Islet precursor cell (in vitro differentiated cells): Measurements from ENCODE around the gene DYNLT2B.
"Not testable (repeated sequence)": the region's sequence is repeated elsewhere in the genome, so short reads cannot be mapped to it uniquely, and the experiment has no call there.

ENCODE experiments used
- DNase-seq: peaks from one replicate; pipeline ENCODE4 v3.0.0-alpha.2; 2018

Gene DYNLT2B

DNA sequence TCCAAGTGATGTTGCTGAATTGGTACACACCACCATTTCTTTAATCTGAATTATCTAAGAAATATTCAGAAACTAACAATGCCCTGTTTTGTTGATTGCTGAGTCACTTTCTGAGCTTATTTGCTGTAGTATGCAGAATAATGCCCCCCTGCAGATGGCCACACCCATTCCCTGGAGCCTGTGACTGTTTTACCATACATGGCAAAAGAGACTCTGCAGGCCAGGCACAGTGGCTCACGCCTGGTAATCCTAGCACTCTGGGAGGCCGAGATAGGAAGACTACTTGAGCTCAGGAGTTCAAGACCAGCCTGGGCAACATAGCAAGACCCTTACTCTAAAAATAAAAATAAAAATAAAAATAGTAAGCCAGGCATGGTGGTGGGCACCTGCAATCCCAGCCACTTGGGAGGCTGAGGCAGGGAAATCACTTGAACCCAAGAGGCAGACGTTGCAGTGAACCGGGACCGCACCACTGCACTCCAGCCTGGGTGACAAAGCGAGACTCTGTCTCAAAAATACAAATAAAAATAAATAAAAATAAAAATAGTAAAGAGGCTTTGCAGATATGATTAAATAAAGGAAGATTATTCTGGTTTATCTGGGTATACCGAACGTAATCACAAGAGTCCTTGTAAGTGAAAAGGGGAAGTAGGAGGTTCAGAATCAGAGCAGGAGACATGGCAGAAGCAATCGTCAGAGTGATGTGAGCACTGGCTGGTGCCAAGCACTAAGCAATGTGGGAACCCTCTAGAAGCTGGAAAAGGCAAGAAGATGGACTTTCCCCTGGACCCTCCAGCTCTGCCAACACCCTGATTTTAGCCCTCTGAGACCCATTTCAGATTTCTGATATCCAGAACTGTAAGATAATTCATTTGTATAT, 49.5 kb downstream of the DYNLT2B start:
- peak; percentile 61 for DNase-seq

DNA sequence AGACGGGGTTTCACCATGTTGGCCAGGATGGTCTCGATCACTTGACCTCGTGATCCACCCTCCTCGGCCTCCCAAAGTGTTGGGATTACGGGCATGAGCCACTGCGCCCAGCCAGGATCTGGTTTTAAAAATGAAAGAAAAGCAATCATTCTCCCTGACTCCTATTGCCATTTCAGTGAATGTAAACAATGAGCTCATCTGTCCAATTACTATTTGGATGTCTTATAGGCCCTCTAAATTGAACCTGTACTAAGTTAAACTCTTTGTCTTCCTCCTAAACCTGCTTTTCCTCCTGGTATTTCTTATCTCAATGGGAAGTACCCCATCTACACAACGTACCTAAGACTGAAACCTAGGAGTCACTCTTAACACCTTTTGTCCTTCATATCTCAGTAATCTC, 54.2 kb downstream of the DYNLT2B start:
- DNase-seq: no peak

DNA sequence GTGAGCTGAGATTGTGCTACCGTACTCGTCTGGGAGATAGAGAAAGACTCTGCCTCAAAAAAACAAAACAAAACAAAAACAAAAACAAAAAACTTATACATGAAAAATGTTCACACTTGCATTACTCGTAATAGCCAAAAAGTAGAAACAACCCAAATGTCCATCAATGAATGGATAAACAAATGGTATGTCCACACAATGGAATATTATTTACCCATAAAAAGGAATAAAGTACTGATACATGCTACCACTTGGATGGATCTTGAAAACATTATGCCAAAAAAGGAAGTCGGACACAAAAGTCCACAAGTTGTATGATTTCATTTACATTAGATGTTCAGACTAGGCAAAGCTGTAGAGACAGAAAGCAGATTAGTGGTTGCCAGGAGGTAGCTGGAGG, 57.3 kb downstream of the DYNLT2B start:
- no peak for DNase-seq

DNA sequence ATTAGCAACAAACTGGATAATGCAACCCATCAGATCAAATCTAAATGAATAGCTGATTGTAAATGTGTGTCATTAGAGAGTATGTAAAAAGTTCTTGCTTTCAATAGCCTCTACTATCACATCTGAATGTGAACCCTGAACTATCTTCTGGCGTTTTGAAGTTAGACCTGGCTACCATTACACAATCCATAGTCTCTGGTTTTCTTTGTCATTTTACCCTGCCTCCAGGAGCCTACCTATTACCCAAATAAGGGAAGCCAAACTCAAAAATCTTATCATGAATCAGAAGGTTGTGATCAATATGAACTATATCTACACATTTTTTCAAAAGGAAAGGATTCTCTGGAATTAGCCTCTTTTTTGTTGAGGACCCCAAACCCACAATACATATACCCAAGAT, 62.3 kb downstream of the DYNLT2B start:
- no peak for DNase-seq

DNA sequence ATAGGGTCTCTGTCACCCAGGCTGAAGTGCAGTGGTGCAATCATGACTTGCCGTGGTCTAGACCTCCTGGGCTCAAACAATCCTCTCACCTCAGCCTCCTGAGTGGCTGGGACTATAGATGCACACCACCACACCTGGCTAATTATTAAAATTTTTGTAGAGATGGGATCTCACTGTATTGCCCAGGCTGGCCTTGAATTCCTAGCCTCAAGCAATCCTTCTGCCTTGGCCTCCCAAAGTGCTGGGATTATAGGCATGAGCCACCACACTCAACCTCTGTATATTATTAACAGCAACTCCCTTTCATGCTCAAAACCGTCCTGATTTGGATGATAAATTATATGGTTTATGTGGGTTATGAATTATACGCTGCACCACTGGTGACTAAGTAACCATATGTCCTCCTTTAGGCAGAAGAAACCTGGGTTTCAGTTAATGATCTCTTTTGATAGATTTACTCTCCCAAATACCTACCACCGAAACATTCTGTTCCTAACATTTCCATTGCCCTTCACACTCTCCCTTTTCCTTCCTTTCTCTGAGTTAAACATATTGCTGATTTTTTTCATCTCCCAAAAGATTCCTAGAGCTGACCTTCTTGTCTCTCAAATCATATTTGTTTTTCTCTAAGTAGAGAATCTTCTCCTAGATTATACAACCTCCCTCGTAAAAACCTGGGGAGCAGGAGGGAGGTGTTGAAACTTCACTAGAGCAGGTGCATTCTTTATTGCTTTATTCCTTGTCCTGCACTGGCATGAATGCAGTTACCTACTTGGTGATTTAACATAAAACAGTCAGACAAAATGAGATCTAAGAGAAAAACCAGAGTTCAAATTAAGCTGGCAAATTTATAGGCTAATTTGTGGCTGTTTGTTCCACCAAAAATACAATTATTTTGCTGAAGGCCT, 63.4 kb downstream of the DYNLT2B start:
- no peak for DNase-seq

DNA sequence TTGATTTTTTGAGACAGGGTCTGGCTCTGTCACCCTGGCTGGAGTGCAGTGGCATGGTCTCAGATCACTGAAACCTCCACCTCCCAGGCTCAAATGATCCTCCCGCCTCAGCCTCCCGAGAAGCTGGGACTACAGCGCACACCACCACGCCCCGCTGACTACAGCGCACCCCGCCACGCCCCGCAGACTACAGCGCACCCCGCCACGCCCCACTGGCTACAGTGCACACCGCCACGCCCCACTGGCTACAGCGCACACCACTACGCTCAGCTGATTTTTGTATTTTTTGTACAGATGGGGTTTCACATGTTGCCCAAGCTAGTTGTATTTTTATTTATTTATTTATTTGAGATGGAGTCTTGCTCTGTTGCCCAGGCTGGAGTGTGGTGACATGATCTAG, 66.1 kb downstream of the DYNLT2B start:
- no peak for DNase-seq

DNA sequence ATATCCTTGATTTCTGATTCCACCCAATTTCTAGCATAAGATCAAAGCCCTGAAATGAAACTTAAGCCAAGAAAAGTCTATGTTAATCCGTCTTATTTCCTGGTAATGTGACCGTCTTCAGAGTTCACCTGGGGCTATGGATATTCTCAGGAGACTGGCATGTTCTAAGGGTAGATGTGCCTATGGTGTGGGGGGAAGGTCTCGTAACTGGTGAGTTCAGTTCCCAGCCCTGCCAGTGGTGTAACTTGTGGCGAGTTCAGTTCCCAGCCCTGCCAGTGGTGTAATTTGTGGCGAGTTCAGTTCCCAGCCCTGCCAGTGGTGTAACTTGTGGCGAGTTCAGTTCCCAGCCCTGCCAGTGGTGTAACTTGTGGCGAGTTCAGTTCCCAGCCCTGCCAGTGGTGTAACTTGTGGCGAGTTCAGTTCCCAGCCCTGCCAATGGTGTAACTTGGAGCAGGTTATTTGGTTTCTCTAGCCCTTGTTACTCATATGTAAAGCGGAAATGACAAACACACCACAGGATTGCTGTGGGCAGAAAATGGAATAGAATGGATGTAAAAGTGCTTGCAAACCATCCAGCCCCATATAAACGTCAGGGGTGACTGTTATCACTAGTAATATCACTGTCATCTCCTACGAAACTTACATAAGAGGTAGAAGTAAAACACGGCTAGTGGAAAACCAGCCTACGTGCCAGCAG, 71.3 kb downstream of the DYNLT2B start:
- no peak for DNase-seq

DNA sequence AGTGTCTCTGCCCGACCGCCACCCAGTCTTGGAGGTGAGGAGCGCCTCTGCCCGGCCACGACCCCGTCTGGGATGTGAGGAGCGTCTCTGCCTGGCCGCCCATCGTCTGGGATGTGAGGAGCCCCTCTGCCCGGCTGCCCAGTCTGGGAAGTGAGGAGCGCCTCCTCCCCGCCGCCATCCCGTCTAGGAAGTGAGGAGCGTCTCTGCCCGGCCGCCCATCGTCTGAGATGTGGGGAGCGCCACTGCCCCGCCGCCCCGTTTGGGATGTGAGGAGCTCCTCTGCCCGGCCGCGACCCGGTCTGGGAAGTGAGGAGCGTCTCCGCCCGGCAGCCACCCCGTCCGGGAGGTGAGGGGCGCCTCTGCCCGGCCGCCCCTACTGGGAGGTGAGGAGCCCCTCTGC, 73.9 kb downstream of the DYNLT2B start:
- not testable (repeated sequence) for DNase-seq

DNA sequence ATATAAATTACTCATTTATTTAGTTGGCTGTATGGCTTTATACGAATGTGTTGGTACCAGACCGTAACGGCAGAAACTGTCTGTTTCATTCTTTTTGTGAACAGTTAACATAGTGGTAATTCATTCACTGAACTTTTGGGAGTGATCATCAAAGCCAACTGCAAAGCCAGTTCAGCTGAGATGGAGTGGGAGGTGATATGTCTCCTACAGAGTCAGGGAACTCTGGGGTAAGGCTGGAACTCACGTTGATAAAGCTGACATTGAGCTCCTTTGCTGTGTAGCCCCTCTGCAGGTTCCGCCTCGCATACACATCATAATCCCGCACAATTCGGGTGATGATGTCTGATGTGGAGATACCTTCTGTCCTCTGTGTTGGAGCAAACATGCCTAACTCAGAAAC, 76.3 kb downstream of the DYNLT2B start:
- DNase-seq: no peak
